Right ventricle myocardium superior (tissue), 1 donor: ENCODE measurements around the gene NPIPA8. TPM values are rescaled to one million over a fixed set of nuclear protein-coding genes. Genes with fewer than 3 reads are reported as not detected.
A peak's percentile ranks its signal among the peaks of the same experiment; 100 is the strongest.
"Not testable (repeated sequence)": the region's sequence is repeated elsewhere in the genome, so short reads cannot be mapped to it uniquely, and the experiment has no call there.

ENCODE experiments used
- ATAC-seq: fragments of 200-7000 bp; cut with Tn5 transposase; one replicate; pipeline ENCODE4 v1.9.1; 2020; ENCODE audit warnings: mild to moderate bottlenecking; ENCODE audit not compliant: poor library complexity
- DNase-seq: peaks from one replicate; pipeline ENCODE4 v3.0.0-alpha.2; 2020
- intact Hi-C: fragments of 100-400 bp; cut with DNase I; formaldehyde crosslinking; loops from one replicate; pipeline ENCODE4 v1.11.2; 2022
- microRNA-seq: library from miRNA; unstranded; fragments of <30 nt; microRNA quantifications from one replicate; pipeline ENCODE4 v1.2.0, GENCODE V29; 2020
- total RNA-seq: library from RNA; stranded (reverse); fragmentation: NEBNext Ultra II Directional; extraction: Animal tissue kit (Norgen Biotek cat#: 25700); gene quantifications from one replicate; pipeline ENCODE4 v1.2.1, GENCODE V29; 2021
- donor health status: DM: no; HTN: yes; CAD: no; lungs with severe emphysema.

The NPIPA8 gene
- total RNA-seq, 1 donor from 2014 or later = not detected

DNA sequence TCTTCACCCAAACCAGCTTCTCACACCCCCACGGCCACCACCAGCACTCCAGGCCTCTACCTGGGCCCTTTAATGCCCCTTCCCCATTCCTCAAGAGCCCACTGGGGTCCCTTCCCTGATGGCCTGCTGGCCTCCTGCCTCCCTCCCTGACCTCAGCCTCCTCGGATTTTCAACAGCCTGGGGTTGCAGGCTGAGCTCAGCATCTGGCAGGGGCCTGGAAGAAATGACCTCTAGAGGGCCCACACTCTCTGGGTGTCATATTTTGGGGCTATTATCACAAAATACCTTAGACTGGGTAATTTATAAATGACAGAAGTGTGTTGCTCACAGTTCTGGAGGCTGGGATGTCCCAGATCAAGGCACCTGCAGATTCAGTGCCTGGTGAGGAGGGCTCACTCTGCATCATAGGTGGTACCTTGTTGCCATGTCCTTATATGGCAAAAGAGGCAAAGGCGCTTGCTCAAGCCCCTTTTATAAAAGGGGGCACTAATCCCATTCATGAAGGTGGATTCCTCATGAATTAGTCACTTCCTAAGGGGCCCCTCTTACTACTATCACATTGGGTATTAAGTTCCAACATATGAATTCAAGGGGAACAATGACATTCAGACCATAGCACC, 43.1 kb downstream of the NPIPA8 start:
- DNase-seq, intact Hi-C loops, ATAC-seq: not testable (repeated sequence)

- DNase-seq, intact Hi-C loops: not testable (repeated sequence)
- peak; percentile 60 for ATAC-seq
Observed at GRCh38 chr16:18290959-18291358, 45.6 kb downstream of the NPIPA8 start.

- intact Hi-C loops, DNase-seq, ATAC-seq: not testable (repeated sequence)
Observed at GRCh38 chr16:18286342-18286741, 50.2 kb downstream of the NPIPA8 start.

GRCh38 chr16:18280319-18280718, 56.2 kb downstream of the NPIPA8 start:
- intact Hi-C loops, ATAC-seq, DNase-seq: not testable (repeated sequence)

DNA sequence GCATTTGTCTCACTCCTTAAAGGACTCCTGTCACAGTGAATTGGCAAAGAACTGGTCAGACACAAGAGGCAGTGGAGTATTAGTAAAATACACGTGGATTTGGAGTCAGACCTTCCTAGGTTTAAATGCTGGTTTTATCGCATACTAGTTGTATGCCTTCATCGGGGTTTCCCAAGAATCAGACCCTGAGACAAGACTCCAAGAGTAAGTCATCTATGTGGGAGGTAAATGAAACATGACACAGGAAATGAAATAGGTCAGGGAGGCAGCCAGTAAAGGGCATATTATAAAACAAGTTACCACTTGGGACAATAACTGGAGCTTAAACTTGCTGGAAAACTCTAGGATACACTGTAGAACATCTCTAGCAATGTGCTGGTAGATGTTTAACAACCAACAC, 59.8 kb downstream of the NPIPA8 start:
- ATAC-seq, intact Hi-C loops, DNase-seq: not testable (repeated sequence)

GRCh38 chr16:18270171-18270570, 66.4 kb downstream of the NPIPA8 start:
- DNase-seq, intact Hi-C loops, ATAC-seq: not testable (repeated sequence)

Small RNA genes lying within 50 kb of the gene (microRNA-seq; reads per million reads assigned to microRNA genes)
- gene MIR6511A4 (not detected), gene MIR6770-3 (not detected)

Other genes with a start within 250 kb of the NPIPA8 start
- 186 TPM for gene NOMO2, start 225.4 kb upstream of the NPIPA8 start, total RNA-seq